HEK293T (cell line): ENCODE results near the gene DOK6.

Experiments
- CTCF ChIA-PET: fragments of 350-600 bp; formaldehyde crosslinking; extraction: SDS; loops from one replicate; lab custom pipeline; 2021; ENCODE audit warnings: antibody characterized with exemption, inconsistent platforms; lab: Yijun Ruan, JAX
- POLR2A ChIA-PET: fragments of 350-600 bp; formaldehyde crosslinking; extraction: SDS; loops from one replicate; lab custom pipeline; 2020; ENCODE audit warnings: antibody characterized with exemption, inconsistent platforms; lab: Yijun Ruan, JAX
- DNase-seq: peaks from one replicate; pipeline ENCODE4 v3.0.0; 2012; ENCODE audit warnings: mixed read lengths; ENCODE audit errors: extremely low spot score
- ARNT ChIP-seq: fragments of 450-650 bp; IDR thresholded peaks from 2 replicates; pipeline ENCODE4 v1.6.1; 2017; ENCODE audit warnings: mild to moderate bottlenecking
- BHLHE40 ChIP-seq: fragments of 450-650 bp; IDR thresholded peaks from 2 replicates; pipeline ENCODE4 v1.6.1; 2016; ENCODE audit warnings: mild to moderate bottlenecking, moderate library complexity, borderline replicate concordance
- CTBP1 ChIP-seq: fragments of 450-650 bp; IDR thresholded peaks from 2 replicates; pipeline ENCODE4 v1.6.1; 2016; ENCODE audit warnings: borderline replicate concordance
- ELF4 ChIP-seq: fragments of 450-650 bp; IDR thresholded peaks from 2 replicates; pipeline ENCODE4 v1.6.1; 2017; ENCODE audit warnings: antibody characterized with exemption
- FOXA1 ChIP-seq: fragments of 450-650 bp; IDR thresholded peaks from 2 replicates; pipeline ENCODE4 v1.6.1; 2016; ENCODE audit warnings: mild to moderate bottlenecking
- FOXK2 ChIP-seq: fragments of 450-650 bp; IDR thresholded peaks from 2 replicates; pipeline ENCODE4 v1.6.1; 2016; ENCODE audit warnings: mild to moderate bottlenecking
- FOXM1 ChIP-seq: fragments of 450-650 bp; IDR thresholded peaks from 2 replicates; pipeline ENCODE4 v1.6.1; 2017; ENCODE audit warnings: mild to moderate bottlenecking, borderline replicate concordance
- HDGF ChIP-seq: fragments of 450-650 bp; IDR thresholded peaks from 2 replicates; pipeline ENCODE4 v1.6.1; 2017; ENCODE audit warnings: antibody characterized with exemption, borderline replicate concordance
- L3MBTL2 ChIP-seq: fragments of 450-650 bp; conservative IDR thresholded peaks from 2 replicates; pipeline ENCODE4 v1.6.1; 2016; ENCODE audit warnings: mild to moderate bottlenecking
- LEF1 ChIP-seq: fragments of 450-650 bp; IDR thresholded peaks from 2 replicates; pipeline ENCODE4 v1.6.1; 2017; ENCODE audit warnings: mild to moderate bottlenecking, borderline replicate concordance
- NFRKB ChIP-seq: fragments of 450-650 bp; IDR thresholded peaks from 2 replicates; pipeline ENCODE4 v1.6.1; 2016; ENCODE audit warnings: mild to moderate bottlenecking, moderate library complexity
- SP1 ChIP-seq: fragments of 450-650 bp; IDR thresholded peaks from 2 replicates; pipeline ENCODE4 v1.6.1; 2017
- SUZ12 ChIP-seq: fragments of 450-650 bp; IDR thresholded peaks from 2 replicates; pipeline ENCODE4 v1.6.1; 2016; ENCODE audit warnings: mild to moderate bottlenecking
- TARDBP ChIP-seq: fragments of 450-650 bp; IDR thresholded peaks from 2 replicates; pipeline ENCODE4 v1.6.1; 2016
- ZNF384 ChIP-seq: fragments of 450-650 bp; IDR thresholded peaks from 2 replicates; pipeline ENCODE4 v1.6.1; 2016
- TF ChIP-seq, protein P1 (sequence below): fragments of 450-650 bp; IDR thresholded peaks from 2 replicates; pipeline ENCODE4 v1.6.1; 2016

Gene DOK6

GRCh38 chr18:69564602-69565001 lies 163.9 kb downstream of the DOK6 start:
- POLR2A ChIA-PET = no interaction called here
- CTCF ChIA-PET = no interaction called here
- no peak for TF ChIP-seq ELF4
- TF ChIP-seq ARNT = no peak
- no peak for DNase-seq

DNA sequence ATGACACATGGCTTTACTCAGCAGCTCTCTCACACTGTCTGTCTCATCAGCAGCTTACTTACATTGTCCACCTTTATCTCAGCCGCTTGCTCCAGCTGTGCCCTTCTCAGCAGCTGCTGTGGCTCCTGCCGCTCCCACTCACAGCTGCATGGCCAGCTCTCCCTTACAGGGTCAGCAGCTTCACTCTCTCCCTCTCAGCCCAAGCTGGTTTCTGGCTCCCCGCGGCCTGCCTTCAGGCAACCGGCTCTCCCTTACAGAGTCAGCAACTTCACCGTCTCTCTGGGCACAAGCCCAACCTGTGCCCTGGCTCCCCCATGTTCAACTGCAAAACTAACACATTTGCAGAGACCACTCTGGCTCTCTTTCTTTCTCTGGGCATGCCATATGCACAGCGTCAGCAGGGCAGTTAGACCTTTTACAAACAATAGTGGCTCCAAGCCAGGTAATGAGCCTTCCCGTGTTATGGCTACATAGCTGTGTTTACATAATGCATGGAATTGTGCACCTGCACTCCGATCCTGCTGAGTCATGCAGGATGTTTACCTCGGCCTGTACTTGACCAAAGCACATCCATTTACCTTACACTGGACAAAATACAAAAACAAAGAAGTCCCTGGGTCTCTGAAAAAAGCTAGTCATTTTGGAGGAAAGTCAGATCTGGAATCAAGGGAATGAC lies 167.3 kb downstream of the DOK6 start:
- no peak for DNase-seq
- TF ChIP-seq NFRKB = no peak
- TF ChIP-seq HDGF = no peak
- no peak for TF ChIP-seq L3MBTL2
- no peak for TF ChIP-seq FOXA1
- TF ChIP-seq, protein P1, sequence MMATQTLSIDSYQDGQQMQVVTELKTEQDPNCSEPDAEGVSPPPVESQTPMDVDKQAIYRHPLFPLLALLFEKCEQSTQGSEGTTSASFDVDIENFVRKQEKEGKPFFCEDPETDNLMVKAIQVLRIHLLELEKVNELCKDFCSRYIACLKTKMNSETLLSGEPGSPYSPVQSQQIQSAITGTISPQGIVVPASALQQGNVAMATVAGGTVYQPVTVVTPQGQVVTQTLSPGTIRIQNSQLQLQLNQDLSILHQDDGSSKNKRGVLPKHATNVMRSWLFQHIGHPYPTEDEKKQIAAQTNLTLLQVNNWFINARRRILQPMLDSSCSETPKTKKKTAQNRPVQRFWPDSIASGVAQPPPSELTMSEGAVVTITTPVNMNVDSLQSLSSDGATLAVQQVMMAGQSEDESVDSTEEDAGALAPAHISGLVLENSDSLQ = no peak
- TF ChIP-seq FOXK2 = no peak
- TF ChIP-seq SUZ12 = no peak
- no peak for TF ChIP-seq ARNT
- TF ChIP-seq LEF1 = no peak
- no peak for TF ChIP-seq BHLHE40
- no peak for TF ChIP-seq ZNF384
- no peak for TF ChIP-seq SP1
- TF ChIP-seq FOXM1 = no peak
- TF ChIP-seq TARDBP = no peak
- no peak for TF ChIP-seq CTBP1
- no peak for TF ChIP-seq ELF4
- CTCF ChIA-PET = no interaction called here
- POLR2A ChIA-PET = no interaction called here

GRCh38 chr18:69569133-69569532 lies 168.4 kb downstream of the DOK6 start:
- POLR2A ChIA-PET = no interaction called here
- TF ChIP-seq HDGF (no peak), NFRKB (no peak), SP1 (no peak), ELF4 (no peak), CTBP1 (no peak), FOXA1 (no peak), L3MBTL2 (no peak), ZNF384 (no peak), TARDBP (no peak), LEF1 (no peak), FOXK2 (no peak), ARNT (no peak), SUZ12 (no peak), FOXM1 (no peak), BHLHE40 (no peak)
- TF ChIP-seq, protein P1 = no peak
- no peak for DNase-seq
- CTCF ChIA-PET = no interaction called here

- ChIA-PET POLR2A (no interaction called here), CTCF (no interaction called here)
- TF ChIP-seq FOXA1 = no peak
- no peak for DNase-seq
Measured at GRCh38 chr18:69574401-69574800, 173.7 kb downstream of the DOK6 start.

GRCh38 chr18:69580107-69580506 lies 179.4 kb downstream of the DOK6 start:
- TF ChIP-seq, protein P1 = no peak
- TF ChIP-seq TARDBP = no peak
- no peak for TF ChIP-seq NFRKB
- TF ChIP-seq ZNF384 = no peak
- TF ChIP-seq SUZ12 = no peak
- no peak for TF ChIP-seq L3MBTL2
- no peak for TF ChIP-seq LEF1
- TF ChIP-seq HDGF = no peak
- TF ChIP-seq BHLHE40 = no peak
- no peak for TF ChIP-seq ARNT
- no peak for TF ChIP-seq ELF4
- no peak for TF ChIP-seq FOXM1
- TF ChIP-seq SP1 = no peak
- no peak for TF ChIP-seq CTBP1
- no peak for TF ChIP-seq FOXA1
- no peak for TF ChIP-seq FOXK2
- DNase-seq = no peak
- ChIA-PET POLR2A (no interaction called here), CTCF (no interaction called here)

- CTCF ChIA-PET = no interaction called here
- no peak for DNase-seq
Measured at GRCh38 chr18:69584429-69584828, 183.7 kb downstream of the DOK6 start.

DNA sequence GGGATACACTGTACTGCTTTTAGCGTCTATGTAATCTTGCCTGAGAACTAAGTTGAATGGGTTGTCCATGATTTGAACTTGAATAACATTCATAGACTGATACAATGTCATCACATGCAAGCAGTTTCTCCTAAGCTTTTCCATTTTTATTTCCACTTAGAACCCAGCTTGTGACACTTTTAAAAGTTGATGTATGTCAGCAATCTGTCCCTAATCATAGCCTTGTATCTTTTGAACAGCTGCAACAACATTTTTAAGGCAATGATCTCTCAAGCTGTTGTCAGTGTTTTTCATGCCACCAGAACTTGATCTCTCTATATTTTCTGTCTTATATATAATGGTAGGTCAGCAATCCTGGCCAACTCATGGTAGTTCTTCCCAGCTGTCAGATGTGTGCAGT lies 185.0 kb downstream of the DOK6 start:
- ChIA-PET CTCF (no interaction called here), POLR2A (no interaction called here)
- DNase-seq = no peak
- no peak for TF ChIP-seq SP1
- no peak for TF ChIP-seq BHLHE40
- TF ChIP-seq FOXM1 = no peak
- no peak for TF ChIP-seq ARNT
- no peak for TF ChIP-seq NFRKB
- TF ChIP-seq HDGF = no peak
- TF ChIP-seq CTBP1 = no peak
- no peak for TF ChIP-seq TARDBP
- TF ChIP-seq L3MBTL2 = no peak
- no peak for TF ChIP-seq LEF1
- TF ChIP-seq, protein P1 = no peak
- no peak for TF ChIP-seq SUZ12
- no peak for TF ChIP-seq FOXK2
- no peak for TF ChIP-seq ELF4
- no peak for TF ChIP-seq ZNF384
- TF ChIP-seq FOXA1 = no peak

More at GRCh38 chr18:69584429-69584828, 183.7 kb downstream of the DOK6 start:
- TF ChIP-seq SP1 = no peak
- POLR2A ChIA-PET = no interaction called here
